HCT116 (cell line): ENCODE data around the gene CHCHD4.

ENCODE experiments used
- ATF3 ChIP-seq: IDR thresholded peaks from 2 replicates; pipeline ENCODE4 v1.6.1; 2012
- EZH2 ChIP-seq: fragments of 200-600 bp; sonication (generic); IDR thresholded peaks from 2 replicates; pipeline ENCODE4 v1.6.1; 2017; ENCODE audit warnings: antibody characterized with exemption, mixed run types
- POLR2A ChIP-seq: IDR thresholded peaks from 2 replicates; pipeline ENCODE4 v1.7.0; 2011; ENCODE audit warnings: borderline replicate concordance; ENCODE audit not compliant: insufficient read depth, insufficient read length; ENCODE audit errors: extremely low read depth
- ZNF274 ChIP-seq: fragments of 200-500 bp; sonication (Bioruptor generic); IDR thresholded peaks from 2 replicates; pipeline ENCODE4 v1.6.1; 2014; ENCODE audit warnings: mild to moderate bottlenecking, low read depth, low read length, inconsistent platforms
- TF ChIP-seq, protein P1 (sequence below), 3 experiments: fragments of 200-600 bp in 1 of 3; sonication (generic) in 1 of 3; IDR thresholded peaks in 2 of 3; conservative IDR thresholded peaks in 1 of 3; 2 replicates each; pipeline ENCODE4 v1.5.1; 2012 to 2017; ENCODE audit warnings: low read depth in 2 of 3, low read length in 2 of 3, antibody characterized with exemption in 1 of 3, borderline replicate concordance in 1 of 3, control low read depth in 1 of 3, mild to moderate bottlenecking in 1 of 3, mixed read lengths in 1 of 3, mixed run types in 1 of 3, moderate library complexity in 1 of 3; ENCODE audit not compliant: insufficient read depth in 1 of 3
- TF ChIP-seq, protein P2 (sequence below): IDR thresholded peaks from 2 replicates; pipeline ENCODE4 v1.6.1; 2012; ENCODE audit warnings: low read depth

- TF ChIP-seq, protein P1, sequence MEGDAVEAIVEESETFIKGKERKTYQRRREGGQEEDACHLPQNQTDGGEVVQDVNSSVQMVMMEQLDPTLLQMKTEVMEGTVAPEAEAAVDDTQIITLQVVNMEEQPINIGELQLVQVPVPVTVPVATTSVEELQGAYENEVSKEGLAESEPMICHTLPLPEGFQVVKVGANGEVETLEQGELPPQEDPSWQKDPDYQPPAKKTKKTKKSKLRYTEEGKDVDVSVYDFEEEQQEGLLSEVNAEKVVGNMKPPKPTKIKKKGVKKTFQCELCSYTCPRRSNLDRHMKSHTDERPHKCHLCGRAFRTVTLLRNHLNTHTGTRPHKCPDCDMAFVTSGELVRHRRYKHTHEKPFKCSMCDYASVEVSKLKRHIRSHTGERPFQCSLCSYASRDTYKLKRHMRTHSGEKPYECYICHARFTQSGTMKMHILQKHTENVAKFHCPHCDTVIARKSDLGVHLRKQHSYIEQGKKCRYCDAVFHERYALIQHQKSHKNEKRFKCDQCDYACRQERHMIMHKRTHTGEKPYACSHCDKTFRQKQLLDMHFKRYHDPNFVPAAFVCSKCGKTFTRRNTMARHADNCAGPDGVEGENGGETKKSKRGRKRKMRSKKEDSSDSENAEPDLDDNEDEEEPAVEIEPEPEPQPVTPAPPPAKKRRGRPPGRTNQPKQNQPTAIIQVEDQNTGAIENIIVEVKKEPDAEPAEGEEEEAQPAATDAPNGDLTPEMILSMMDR (IDR thresholded peaks at IDR 0.05 in 2 of 3, conservative IDR thresholded peaks at IDR 0.05 in 1 of 3; ENCODE audit: borderline replicate concordance in 1 of 3, insufficient read depth in 1 of 3, low read depth in 2 of 3, low read length in 2 of 3) = no peak
- no peak for TF ChIP-seq ATF3
- TF ChIP-seq ZNF274 = no peak
- no peak for TF ChIP-seq POLR2A
- TF ChIP-seq, protein P2, sequence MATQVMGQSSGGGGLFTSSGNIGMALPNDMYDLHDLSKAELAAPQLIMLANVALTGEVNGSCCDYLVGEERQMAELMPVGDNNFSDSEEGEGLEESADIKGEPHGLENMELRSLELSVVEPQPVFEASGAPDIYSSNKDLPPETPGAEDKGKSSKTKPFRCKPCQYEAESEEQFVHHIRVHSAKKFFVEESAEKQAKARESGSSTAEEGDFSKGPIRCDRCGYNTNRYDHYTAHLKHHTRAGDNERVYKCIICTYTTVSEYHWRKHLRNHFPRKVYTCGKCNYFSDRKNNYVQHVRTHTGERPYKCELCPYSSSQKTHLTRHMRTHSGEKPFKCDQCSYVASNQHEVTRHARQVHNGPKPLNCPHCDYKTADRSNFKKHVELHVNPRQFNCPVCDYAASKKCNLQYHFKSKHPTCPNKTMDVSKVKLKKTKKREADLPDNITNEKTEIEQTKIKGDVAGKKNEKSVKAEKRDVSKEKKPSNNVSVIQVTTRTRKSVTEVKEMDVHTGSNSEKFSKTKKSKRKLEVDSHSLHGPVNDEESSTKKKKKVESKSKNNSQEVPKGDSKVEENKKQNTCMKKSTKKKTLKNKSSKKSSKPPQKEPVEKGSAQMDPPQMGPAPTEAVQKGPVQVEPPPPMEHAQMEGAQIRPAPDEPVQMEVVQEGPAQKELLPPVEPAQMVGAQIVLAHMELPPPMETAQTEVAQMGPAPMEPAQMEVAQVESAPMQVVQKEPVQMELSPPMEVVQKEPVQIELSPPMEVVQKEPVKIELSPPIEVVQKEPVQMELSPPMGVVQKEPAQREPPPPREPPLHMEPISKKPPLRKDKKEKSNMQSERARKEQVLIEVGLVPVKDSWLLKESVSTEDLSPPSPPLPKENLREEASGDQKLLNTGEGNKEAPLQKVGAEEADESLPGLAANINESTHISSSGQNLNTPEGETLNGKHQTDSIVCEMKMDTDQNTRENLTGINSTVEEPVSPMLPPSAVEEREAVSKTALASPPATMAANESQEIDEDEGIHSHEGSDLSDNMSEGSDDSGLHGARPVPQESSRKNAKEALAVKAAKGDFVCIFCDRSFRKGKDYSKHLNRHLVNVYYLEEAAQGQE = no peak
- TF ChIP-seq EZH2 = no peak
Observed at GRCh38 chr3:14118400-14119381, 6.0 kb downstream of the CHCHD4 start.
